DND-41 (cell line): Measurements from ENCODE around the gene CCSER2.
A peak's percentile ranks its signal among the peaks of the same experiment; 100 is the strongest.

Experiments used
- ATAC-seq: fragments of 200-7000 bp; cut with Tn5 transposase; 3 replicates; pipeline ENCODE4 v1.9.1; 2021; ENCODE audit warnings: low read depth; ENCODE audit not compliant: insufficient read depth
- DNase-seq: peaks from one replicate; pipeline ENCODE4 v3.0.0-alpha.2; 2020
- H2AFZ ChIP-seq: 2 replicates; pipeline ENCODE4 v1.6.0; 2012; ENCODE audit warnings: low read depth, low read length
- H3K27ac ChIP-seq: 2 replicates; pipeline ENCODE4 v1.5.1; 2012; ENCODE audit warnings: low read length, inconsistent platforms
- H3K27me3 ChIP-seq: fragments of 200-600 bp; sonication (generic); 2 replicates; pipeline ENCODE4 v1.6.0; 2012; ENCODE audit warnings: low read length, mild to moderate bottlenecking, inconsistent platforms; ENCODE audit not compliant: insufficient read depth, poor library complexity
- H3K36me3 ChIP-seq: 2 replicates; pipeline ENCODE4 v1.5.1; 2012; ENCODE audit warnings: low read length, inconsistent platforms; ENCODE audit not compliant: insufficient read depth
- H3K4me1 ChIP-seq: 2 replicates; pipeline ENCODE4 v1.5.1; 2012; ENCODE audit warnings: mild to moderate bottlenecking, low read length; ENCODE audit not compliant: insufficient read depth
- H3K4me2 ChIP-seq: 2 replicates; pipeline ENCODE4 v1.6.0; 2012; ENCODE audit warnings: mild to moderate bottlenecking, moderate library complexity, low read length, inconsistent platforms; ENCODE audit not compliant: insufficient read depth
- H3K4me3 ChIP-seq, 2 experiments: fragments of 200-600 bp in 1 of 2; shearing (Covaris generic) in 1 of 2; 2 replicates each; pipeline ENCODE4 v1.5.1; 2012 to 2016; ENCODE audit warnings: inconsistent platforms in 2 of 2, low read length in 2 of 2, mild to moderate bottlenecking in 2 of 2, low read depth in 1 of 2, moderate library complexity in 1 of 2
- H3K79me2 ChIP-seq: 2 replicates; pipeline ENCODE4 v1.6.0; 2012; ENCODE audit warnings: low read length, inconsistent platforms; ENCODE audit not compliant: insufficient read depth
- H3K9ac ChIP-seq: 2 replicates; pipeline ENCODE4 v1.6.0; 2012; ENCODE audit warnings: low read depth, mild to moderate bottlenecking, inconsistent platforms, low read length, moderate library complexity
- H3K9me3 ChIP-seq: 2 replicates; pipeline ENCODE4 v1.5.1; 2012; ENCODE audit warnings: low read length, moderate library complexity, mild to moderate bottlenecking, inconsistent platforms; ENCODE audit not compliant: insufficient read depth, severe bottlenecking
- H4K20me1 ChIP-seq: 2 replicates; pipeline ENCODE4 v1.6.0; 2012; ENCODE audit warnings: low read length; ENCODE audit not compliant: insufficient read depth
- EZH2 ChIP-seq: IDR thresholded peaks from 3 replicates; pipeline ENCODE4 v1.6.1; 2012; ENCODE audit warnings: borderline replicate concordance, low read depth, mild to moderate bottlenecking, moderate library complexity, low read length, inconsistent platforms; ENCODE audit not compliant: severe bottlenecking
- TF ChIP-seq, protein P1 (sequence below): IDR thresholded peaks from 2 replicates; pipeline ENCODE4 v1.5.1; 2012; ENCODE audit warnings: borderline replicate concordance, low read length, moderate library complexity, mild to moderate bottlenecking; ENCODE audit not compliant: poor library complexity, severe bottlenecking; ENCODE audit errors: extremely low read depth

Gene CCSER2

DNA sequence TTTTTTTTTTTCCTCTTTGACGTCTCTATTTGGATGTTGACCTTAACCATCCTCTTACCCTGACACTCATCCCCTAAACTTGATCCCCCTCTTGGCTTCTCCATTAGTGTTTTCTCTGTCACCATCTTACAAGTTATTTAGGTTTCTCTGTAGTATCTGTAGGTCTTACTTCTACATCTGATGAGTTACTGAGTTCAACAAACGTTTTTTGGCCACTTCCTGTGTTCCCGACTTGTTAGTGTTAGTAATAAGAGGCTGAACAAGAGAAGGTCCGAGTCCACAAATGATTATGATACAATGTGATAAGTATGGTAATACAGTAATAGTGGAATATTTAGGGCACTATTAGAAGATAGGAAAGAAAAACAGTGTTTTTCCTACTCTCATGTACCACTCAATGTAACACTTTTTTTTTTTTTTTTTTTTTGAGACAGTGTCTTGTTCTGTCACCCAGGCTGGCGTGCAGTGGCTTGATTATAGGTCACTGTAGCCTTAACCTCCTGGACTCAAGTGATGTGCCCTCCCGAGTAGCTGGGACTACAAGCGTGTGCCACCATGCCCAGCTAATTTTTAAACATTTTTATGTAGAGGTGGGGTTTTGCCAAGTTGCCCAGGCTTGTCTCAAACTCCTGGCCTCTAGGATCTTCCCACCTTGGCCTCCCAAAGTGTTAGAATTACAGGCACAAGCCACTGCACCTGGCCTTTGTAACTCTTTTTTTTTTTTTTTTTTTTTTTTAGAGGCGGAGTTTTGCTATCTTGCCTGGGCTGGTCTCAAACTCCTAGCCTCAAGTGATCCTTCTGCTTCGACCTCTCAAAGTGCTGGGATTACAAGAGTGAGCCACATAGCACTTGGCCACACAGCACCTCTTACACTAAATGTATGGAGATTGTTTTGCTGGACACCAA is 12.5 kb downstream of the CCSER2 start:
- Histone ChIP-seq H2AFZ (no peak overlapping the region), H3K36me3 (0 out of 2 replicates have a peak, but pooled peaks cover 4% of the 10 kb centered on the region), H3K9me3 (no peaks in the 10 kb centered on the region), H3K27me3 (no peaks in the 10 kb centered on the region), H3K4me1 (peaks cover 6% of the 10 kb centered on the region), H3K27ac (no peak overlapping the region), H3K9ac (no peak overlapping the region), H3K4me3 (no peak overlapping the region), H3K4me2 (no peak overlapping the region), H3K79me2 (peaks cover 92% of the 10 kb centered on the region), H4K20me1 (peaks cover 52% of the 10 kb centered on the region)
- TF ChIP-seq, protein P1, sequence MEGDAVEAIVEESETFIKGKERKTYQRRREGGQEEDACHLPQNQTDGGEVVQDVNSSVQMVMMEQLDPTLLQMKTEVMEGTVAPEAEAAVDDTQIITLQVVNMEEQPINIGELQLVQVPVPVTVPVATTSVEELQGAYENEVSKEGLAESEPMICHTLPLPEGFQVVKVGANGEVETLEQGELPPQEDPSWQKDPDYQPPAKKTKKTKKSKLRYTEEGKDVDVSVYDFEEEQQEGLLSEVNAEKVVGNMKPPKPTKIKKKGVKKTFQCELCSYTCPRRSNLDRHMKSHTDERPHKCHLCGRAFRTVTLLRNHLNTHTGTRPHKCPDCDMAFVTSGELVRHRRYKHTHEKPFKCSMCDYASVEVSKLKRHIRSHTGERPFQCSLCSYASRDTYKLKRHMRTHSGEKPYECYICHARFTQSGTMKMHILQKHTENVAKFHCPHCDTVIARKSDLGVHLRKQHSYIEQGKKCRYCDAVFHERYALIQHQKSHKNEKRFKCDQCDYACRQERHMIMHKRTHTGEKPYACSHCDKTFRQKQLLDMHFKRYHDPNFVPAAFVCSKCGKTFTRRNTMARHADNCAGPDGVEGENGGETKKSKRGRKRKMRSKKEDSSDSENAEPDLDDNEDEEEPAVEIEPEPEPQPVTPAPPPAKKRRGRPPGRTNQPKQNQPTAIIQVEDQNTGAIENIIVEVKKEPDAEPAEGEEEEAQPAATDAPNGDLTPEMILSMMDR, result no peak
- TF ChIP-seq EZH2, result no peak
- ATAC-seq, result no peak
- no peak for DNase-seq

DNA sequence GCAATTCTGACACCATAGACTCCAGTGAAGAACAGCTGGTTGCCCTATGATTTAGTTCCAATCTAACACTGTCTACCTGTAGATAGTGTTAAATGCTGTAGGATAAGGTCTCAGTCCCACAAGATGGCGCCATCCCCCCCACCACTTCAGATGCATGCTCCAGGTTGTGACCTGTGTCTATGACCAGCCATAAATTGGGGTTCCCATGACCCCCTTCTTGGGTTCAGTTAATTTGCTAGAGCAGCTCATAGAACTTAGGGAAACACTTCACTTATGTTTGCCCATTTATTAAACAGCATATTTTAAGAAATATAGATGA is 13.1 kb downstream of the CCSER2 start:
- Histone ChIP-seq H4K20me1 (peaks cover 46% of the 10 kb centered on the region), H3K36me3 (0 out of 2 replicates have a peak, but pooled peaks cover 4% of the 10 kb centered on the region), H3K9ac (no peak overlapping the region), H3K79me2 (peaks cover 91% of the 10 kb centered on the region), H2AFZ (no peak overlapping the region), H3K4me2 (no peak overlapping the region; the same call in 1 of the 2 replicates), H3K27ac (no peak overlapping the region), H3K27me3 (no peaks in the 10 kb centered on the region), H3K4me1 (peaks cover 6% of the 10 kb centered on the region), H3K9me3 (no peaks in the 10 kb centered on the region), H3K4me3 (no peak overlapping the region)
- no peak for DNase-seq
- TF ChIP-seq, protein P1, result peak; percentile 39
- no peak for TF ChIP-seq EZH2
- no peak; the same call in 2 of the 3 replicates for ATAC-seq

- H3K79me2 ChIP-seq, result peaks cover 89% of the 10 kb centered on the region
- TF ChIP-seq, protein P1, result no peak
- TF ChIP-seq EZH2, result no peak
- H3K27ac ChIP-seq, result no peak overlapping the region
- DNase-seq, result no peak
- H3K4me1 ChIP-seq, result peaks cover 6% of the 10 kb centered on the region; the same call in 1 of the 2 replicates
- 0 out of 2 replicates have a peak, but pooled peaks cover 4% of the 10 kb centered on the region for H3K36me3 ChIP-seq
- H4K20me1 ChIP-seq, result peaks cover 41% of the 10 kb centered on the region
- H3K27me3 ChIP-seq, result no peaks in the 10 kb centered on the region
- H2AFZ ChIP-seq, result no peak overlapping the region
- no peak for ATAC-seq
- no peaks in the 10 kb centered on the region for H3K9me3 ChIP-seq
- no peak overlapping the region for H3K4me3 ChIP-seq
- H3K9ac ChIP-seq, result no peak overlapping the region
- H3K4me2 ChIP-seq, result no peak overlapping the region; the same call in 1 of the 2 replicates
These were observed 13.6 kb downstream of the CCSER2 start for GRCh38 chr10:84341983-84342382.
